ENCODE measurements around the gene ZNF367. TPM values are rescaled to one million over a fixed set of nuclear protein-coding genes. Genes with fewer than 3 reads are reported as not detected.

ZNF367 gene
- total and polyA plus RNA-seq, 2 experiments from 2014 or later = 2.5 to 12.3 TPM

DNA sequence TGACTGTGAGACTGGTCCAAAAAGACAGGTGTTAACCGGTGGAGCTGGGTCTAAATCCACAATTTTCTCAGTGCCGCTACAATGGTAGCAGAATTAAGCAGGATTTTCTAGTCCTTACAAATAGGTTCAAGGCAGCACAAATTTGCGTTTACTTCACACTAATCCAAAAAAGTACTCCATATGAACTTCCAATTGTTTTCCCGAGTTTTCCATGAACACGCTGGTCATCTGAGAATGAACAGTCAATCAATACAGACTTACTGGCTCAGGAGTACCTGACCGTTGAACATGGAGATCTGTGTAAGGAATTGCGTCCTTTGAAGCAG is 35.4 kb downstream of the ZNF367 start (continued):
- TF ChIP-seq, protein P1, sequence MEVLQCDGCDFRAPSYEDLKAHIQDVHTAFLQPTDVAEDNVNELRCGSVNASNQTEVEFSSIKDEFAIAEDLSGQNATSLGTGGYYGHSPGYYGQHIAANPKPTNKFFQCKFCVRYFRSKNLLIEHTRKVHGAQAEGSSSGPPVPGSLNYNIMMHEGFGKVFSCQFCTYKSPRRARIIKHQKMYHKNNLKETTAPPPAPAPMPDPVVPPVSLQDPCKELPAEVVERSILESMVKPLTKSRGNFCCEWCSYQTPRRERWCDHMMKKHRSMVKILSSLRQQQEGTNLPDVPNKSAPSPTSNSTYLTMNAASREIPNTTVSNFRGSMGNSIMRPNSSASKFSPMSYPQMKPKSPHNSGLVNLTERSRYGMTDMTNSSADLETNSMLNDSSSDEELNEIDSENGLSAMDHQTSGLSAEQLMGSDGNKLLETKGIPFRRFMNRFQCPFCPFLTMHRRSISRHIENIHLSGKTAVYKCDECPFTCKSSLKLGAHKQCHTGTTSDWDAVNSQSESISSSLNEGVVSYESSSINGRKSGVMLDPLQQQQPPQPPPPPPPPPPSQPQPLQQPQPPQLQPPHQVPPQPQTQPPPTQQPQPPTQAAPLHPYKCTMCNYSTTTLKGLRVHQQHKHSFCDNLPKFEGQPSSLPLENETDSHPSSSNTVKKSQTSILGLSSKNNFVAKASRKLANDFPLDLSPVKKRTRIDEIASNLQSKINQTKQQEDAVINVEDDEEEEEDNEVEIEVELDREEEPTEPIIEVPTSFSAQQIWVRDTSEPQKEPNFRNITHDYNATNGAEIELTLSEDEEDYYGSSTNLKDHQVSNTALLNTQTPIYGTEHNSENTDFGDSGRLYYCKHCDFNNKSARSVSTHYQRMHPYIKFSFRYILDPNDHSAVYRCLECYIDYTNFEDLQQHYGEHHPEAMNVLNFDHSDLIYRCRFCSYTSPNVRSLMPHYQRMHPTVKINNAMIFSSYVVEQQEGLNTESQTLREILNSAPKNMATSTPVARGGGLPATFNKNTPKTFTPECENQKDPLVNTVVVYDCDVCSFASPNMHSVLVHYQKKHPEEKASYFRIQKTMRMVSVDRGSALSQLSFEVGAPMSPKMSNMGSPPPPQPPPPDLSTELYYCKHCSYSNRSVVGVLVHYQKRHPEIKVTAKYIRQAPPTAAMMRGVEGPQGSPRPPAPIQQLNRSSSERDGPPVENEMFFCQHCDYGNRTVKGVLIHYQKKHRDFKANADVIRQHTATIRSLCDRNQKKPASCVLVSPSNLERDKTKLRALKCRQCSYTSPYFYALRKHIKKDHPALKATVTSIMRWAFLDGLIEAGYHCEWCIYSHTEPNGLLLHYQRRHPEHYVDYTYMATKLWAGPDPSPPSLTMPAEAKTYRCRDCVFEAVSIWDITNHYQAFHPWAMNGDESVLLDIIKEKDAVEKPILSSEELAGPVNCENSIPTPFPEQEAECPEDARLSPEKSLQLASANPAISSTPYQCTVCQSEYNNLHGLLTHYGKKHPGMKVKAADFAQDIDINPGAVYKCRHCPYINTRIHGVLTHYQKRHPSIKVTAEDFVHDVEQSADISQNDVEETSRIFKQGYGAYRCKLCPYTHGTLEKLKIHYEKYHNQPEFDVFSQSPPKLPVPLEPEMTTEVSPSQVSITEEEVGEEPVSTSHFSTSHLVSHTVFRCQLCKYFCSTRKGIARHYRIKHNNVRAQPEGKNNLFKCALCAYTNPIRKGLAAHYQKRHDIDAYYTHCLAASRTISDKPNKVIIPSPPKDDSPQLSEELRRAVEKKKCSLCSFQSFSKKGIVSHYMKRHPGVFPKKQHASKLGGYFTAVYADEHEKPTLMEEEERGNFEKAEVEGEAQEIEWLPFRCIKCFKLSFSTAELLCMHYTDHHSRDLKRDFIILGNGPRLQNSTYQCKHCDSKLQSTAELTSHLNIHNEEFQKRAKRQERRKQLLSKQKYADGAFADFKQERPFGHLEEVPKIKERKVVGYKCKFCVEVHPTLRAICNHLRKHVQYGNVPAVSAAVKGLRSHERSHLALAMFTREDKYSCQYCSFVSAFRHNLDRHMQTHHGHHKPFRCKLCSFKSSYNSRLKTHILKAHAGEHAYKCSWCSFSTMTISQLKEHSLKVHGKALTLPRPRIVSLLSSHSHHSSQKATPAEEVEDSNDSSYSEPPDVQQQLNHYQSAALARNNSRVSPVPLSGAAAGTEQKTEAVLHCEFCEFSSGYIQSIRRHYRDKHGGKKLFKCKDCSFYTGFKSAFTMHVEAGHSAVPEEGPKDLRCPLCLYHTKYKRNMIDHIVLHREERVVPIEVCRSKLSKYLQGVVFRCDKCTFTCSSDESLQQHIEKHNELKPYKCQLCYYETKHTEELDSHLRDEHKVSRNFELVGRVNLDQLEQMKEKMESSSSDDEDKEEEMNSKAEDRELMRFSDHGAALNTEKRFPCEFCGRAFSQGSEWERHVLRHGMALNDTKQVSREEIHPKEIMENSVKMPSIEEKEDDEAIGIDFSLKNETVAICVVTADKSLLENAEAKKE (CRISPR knock-in tag; IDR thresholded peaks at IDR 0.05) = no peak
- TF ChIP-seq, protein P2, sequence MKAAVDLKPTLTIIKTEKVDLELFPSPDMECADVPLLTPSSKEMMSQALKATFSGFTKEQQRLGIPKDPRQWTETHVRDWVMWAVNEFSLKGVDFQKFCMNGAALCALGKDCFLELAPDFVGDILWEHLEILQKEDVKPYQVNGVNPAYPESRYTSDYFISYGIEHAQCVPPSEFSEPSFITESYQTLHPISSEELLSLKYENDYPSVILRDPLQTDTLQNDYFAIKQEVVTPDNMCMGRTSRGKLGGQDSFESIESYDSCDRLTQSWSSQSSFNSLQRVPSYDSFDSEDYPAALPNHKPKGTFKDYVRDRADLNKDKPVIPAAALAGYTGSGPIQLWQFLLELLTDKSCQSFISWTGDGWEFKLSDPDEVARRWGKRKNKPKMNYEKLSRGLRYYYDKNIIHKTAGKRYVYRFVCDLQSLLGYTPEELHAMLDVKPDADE (IDR thresholded peaks at IDR 0.05) = no peak
- TF ChIP-seq NANOG (IDR thresholded peaks at IDR 0.05; ENCODE audit: borderline replicate concordance) (no peak), ZNF114 (CRISPR knock-in tag; IDR thresholded peaks at IDR 0.05) (no peak), STAT1 (IDR thresholded peaks at IDR 0.05; ENCODE audit: unreplicated experiment) (no peak), CTCF (conservative IDR thresholded peaks at IDR 0.05; ENCODE audit: low read depth in 2 of 2) (no peak)

- ATAC-seq = no peak
- Histone ChIP-seq H3K4me3 (no peak overlapping the region; the same call in 1 of the 2 replicates), H3K4me2 (peak overlapping the region; percentile 90)
- TF ChIP-seq ZNF114 (CRISPR knock-in tag; IDR thresholded peaks at IDR 0.05) (no peak), EZH2phosphoT487 (IDR thresholded peaks at IDR 0.05; ENCODE audit: unreplicated experiment) (no peak), CREB1 (CRISPR knock-in tag; IDR thresholded peaks at IDR 0.05; ENCODE audit: low read depth) (no peak), EZH2 (IDR thresholded peaks at IDR 0.05; ENCODE audit: low read depth, unreplicated experiment) (no peak), STAT1 (IDR thresholded peaks at IDR 0.05; ENCODE audit: unreplicated experiment) (no peak), CTCF (conservative IDR thresholded peaks at IDR 0.05; ENCODE audit: low read depth in 2 of 2) (no peak)
- TF ChIP-seq, protein P2 (IDR thresholded peaks at IDR 0.05) = no peak
These were observed 36.0 kb downstream of the ZNF367 start for GRCh38 chr9:96382175-96382574.

More at GRCh38 chr9:96382175-96382574, 36.0 kb downstream of the ZNF367 start:
- Mint-ChIP-seq H3K4me3 (no peak overlapping the region), H3K36me3 (ENCODE audit: low read depth) (peaks cover 2% of the 10 kb centered on the region; the same call in 1 of the 3 replicates), H3K27ac (no peak overlapping the region), H3K9me3 (no peaks in the 10 kb centered on the region), H3K27me3 (ENCODE audit: insufficient read depth, low read depth, poor library complexity) (peaks cover 8% of the 10 kb centered on the region), H3K4me1 (peaks cover 24% of the 10 kb centered on the region)
- Histone ChIP-seq H3K4me1 (ENCODE audit: insufficient read depth) (peaks cover 18% of the 10 kb centered on the region), H4K20me1 (replicated peaks; ENCODE audit: insufficient read depth) (no peaks in the 10 kb centered on the region), H2AFZ (no peak overlapping the region), H3K36me3 (ENCODE audit: insufficient read depth) (peaks cover 5% of the 10 kb centered on the region; the same call in 1 of the 2 replicates), H3K79me2 (replicated peaks; ENCODE audit: insufficient read depth) (no peaks in the 10 kb centered on the region), H3F3A (replicated peaks; ENCODE audit: low read depth) (peaks cover 3% of the 10 kb centered on the region), H3K27me3 (ENCODE audit: insufficient read depth) (no peaks in the 10 kb centered on the region), H3K27ac (ENCODE audit: low read depth) (no peak overlapping the region), H3K9me2 (ENCODE audit: insufficient read depth) (no peaks in the 10 kb centered on the region)
- no peak for DNase-seq (ENCODE audit: low spot score)
